ENCODE measurements around the gene LRRC74A. TPM values are rescaled to one million over a fixed set of nuclear protein-coding genes. Genes with fewer than 3 reads are reported as not detected.
A peak's percentile ranks its signal among the peaks of the same experiment; 100 is the strongest.

Gene LRRC74A
- total RNA-seq, 2 experiments from 2014 or later = not detected

GRCh38 chr14:76904740-76905569 is 78.7 kb downstream of the LRRC74A start:
- H3K27me3 Mint-ChIP-seq = no peaks in the 10 kb centered on the region
- CTCF ChIA-PET = interaction anchor here (0.8 to 2.9 kb wide), 12 partner anchors 8 to 189 kb away, joined by 3 to 15 read pairs (median 5); no protein-coding TSS in a partner anchor
- POLR2A ChIA-PET = interaction anchor here (1.0 to 1.4 kb wide), 4 partner anchors 9 to 159 kb away, joined by 3 read pairs; no protein-coding TSS in a partner anchor
- peaks cover 18% of the 10 kb centered on the region for H3K4me1 Mint-ChIP-seq (ENCODE audit: low read depth)
- peaks cover 4% of the 10 kb centered on the region for H3K36me3 Mint-ChIP-seq (ENCODE audit: low read depth)
- DNase-seq = peak; percentile 95
- peak overlapping the region; percentile 76 for H3K27ac Mint-ChIP-seq
- peaks cover 2% of the 10 kb centered on the region for H3K9me3 Mint-ChIP-seq
- no peak overlapping the region for H3K4me3 Mint-ChIP-seq
- ATAC-seq = peak; percentile 93
- intact Hi-C loops (cut with micrococcal nuclease) = no loop called here
- TF ChIP-seq, protein P1, sequence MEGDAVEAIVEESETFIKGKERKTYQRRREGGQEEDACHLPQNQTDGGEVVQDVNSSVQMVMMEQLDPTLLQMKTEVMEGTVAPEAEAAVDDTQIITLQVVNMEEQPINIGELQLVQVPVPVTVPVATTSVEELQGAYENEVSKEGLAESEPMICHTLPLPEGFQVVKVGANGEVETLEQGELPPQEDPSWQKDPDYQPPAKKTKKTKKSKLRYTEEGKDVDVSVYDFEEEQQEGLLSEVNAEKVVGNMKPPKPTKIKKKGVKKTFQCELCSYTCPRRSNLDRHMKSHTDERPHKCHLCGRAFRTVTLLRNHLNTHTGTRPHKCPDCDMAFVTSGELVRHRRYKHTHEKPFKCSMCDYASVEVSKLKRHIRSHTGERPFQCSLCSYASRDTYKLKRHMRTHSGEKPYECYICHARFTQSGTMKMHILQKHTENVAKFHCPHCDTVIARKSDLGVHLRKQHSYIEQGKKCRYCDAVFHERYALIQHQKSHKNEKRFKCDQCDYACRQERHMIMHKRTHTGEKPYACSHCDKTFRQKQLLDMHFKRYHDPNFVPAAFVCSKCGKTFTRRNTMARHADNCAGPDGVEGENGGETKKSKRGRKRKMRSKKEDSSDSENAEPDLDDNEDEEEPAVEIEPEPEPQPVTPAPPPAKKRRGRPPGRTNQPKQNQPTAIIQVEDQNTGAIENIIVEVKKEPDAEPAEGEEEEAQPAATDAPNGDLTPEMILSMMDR (IDR thresholded peaks at IDR 0.05) = no peak

DNA sequence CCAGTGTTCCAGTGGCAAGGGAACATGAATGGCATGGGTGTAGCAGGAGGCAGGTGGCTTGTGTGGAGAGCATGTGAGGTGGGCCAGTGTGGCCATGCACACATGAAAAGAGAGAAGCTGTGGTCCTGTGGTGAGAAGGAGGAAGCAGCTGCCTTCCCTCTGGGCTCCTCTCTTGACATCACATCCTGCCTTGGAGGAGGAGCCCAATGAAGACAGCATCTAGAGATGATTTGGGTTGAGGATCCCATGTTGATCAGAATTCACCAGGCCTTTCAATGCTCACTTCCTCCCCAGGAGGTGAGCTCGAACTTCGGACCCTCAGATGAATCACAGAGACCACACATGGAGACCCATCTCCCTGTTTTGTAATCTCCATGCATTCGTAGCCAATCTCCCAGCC is 82.6 kb downstream of the LRRC74A start:
- Mint-ChIP-seq H3K9me3 (peaks cover 2% of the 10 kb centered on the region), H3K4me1 (ENCODE audit: low read depth) (peaks cover 26% of the 10 kb centered on the region), H3K27me3 (no peaks in the 10 kb centered on the region), H3K4me3 (no peak overlapping the region), H3K27ac (peak overlapping the region; percentile 89), H3K36me3 (ENCODE audit: low read depth) (peaks cover 4% of the 10 kb centered on the region)
- peak; percentile 57 for ATAC-seq
- CTCF ChIA-PET = interaction anchor here (1.0 to 7.3 kb wide), 6 partner anchors 9 to 160 kb away, joined by 3 to 82 read pairs (median 4); no protein-coding TSS in a partner anchor
- DNase-seq = peak; percentile 75
- TF ChIP-seq, protein P1 (IDR thresholded peaks at IDR 0.05) = no peak
- POLR2A ChIA-PET = interaction anchor here (1.0 kb wide), 1 partner anchor 131 kb away, joined by 3 read pairs; no protein-coding TSS in a partner anchor
- intact Hi-C loops (cut with micrococcal nuclease) = no loop called here

DNA sequence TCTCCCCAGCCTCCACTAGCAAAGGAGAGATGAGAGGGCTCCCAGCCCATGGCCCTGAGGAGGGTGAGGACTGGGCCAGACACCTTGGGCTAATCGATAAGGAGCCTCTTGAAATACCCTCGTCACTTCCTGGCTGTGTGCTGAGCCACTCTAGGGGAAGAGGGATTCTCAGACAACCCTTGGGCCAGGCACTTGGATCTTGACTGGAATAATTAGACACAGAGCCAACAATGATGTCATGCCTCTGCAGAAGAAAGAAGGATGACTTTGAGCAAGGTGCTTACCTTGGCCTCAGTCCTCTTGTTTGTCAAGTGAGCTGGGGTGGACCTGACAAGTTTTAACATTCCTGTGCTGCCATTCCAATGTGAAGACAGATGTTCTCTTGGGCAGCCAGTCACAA is 83.1 kb downstream of the LRRC74A start:
- peaks cover 26% of the 10 kb centered on the region for H3K4me1 Mint-ChIP-seq (ENCODE audit: low read depth)
- no peak for ATAC-seq
- intact Hi-C loops (cut with micrococcal nuclease) = no loop called here
- POLR2A ChIA-PET = no interaction called here
- H3K9me3 Mint-ChIP-seq = peaks cover 2% of the 10 kb centered on the region
- H3K27me3 Mint-ChIP-seq = no peaks in the 10 kb centered on the region
- no peak for DNase-seq
- TF ChIP-seq, protein P1 (IDR thresholded peaks at IDR 0.05) = no peak
- peak overlapping the region; percentile 89 for H3K27ac Mint-ChIP-seq
- CTCF ChIA-PET = interaction anchor here (1.0 to 7.3 kb wide), 8 partner anchors 8 to 160 kb away, joined by 3 to 103 read pairs (median 6); no protein-coding TSS in a partner anchor
- peaks cover 4% of the 10 kb centered on the region for H3K36me3 Mint-ChIP-seq (ENCODE audit: low read depth)
- no peak overlapping the region for H3K4me3 Mint-ChIP-seq

- no peak for ATAC-seq
Observed at GRCh38 chr14:76910371-76910890, 84.2 kb downstream of the LRRC74A start.

More at GRCh38 chr14:76910371-76910890, 84.2 kb downstream of the LRRC74A start:
- Mint-ChIP-seq H3K4me3 (no peak overlapping the region), H3K27ac (no peak overlapping the region), H3K9me3 (peaks cover 2% of the 10 kb centered on the region), H3K4me1 (ENCODE audit: low read depth) (peaks cover 15% of the 10 kb centered on the region), H3K36me3 (ENCODE audit: low read depth) (peaks cover 4% of the 10 kb centered on the region), H3K27me3 (no peaks in the 10 kb centered on the region)
- TF ChIP-seq, protein P1 (IDR thresholded peaks at IDR 0.05) = no peak
- no peak for DNase-seq
- ChIA-PET POLR2A (no interaction called here), CTCF (interaction anchor here (0.7 to 7.3 kb wide), 8 partner anchors 35 to 172 kb away, joined by 3 to 103 read pairs (median 14); no protein-coding TSS in a partner anchor)
- intact Hi-C loops (cut with micrococcal nuclease) = loop anchor here (5.0 kb wide), 1 partner anchor 33 kb away; no protein-coding TSS in a partner anchor
